ENCODE data around the gene CYP2W1.

The CYP2W1 gene

GRCh38 chr7:974172-974571, 8.8 kb upstream of the CYP2W1 start:
- TF ChIP-seq CTCF (IDR thresholded peaks at IDR 0.05) = no peak
- Histone ChIP-seq H3K36me3 (peaks cover 19 to 37% (median 19%) of the 10 kb centered on the region in 3 donors), H3K4me3 (peak overlapping the region; percentile 93 to 97), H3K9me3 (no peaks in the 10 kb centered on the region), H3K27ac (peak overlapping the region; percentile 95 to 96), H3K4me1 (peaks cover 0 to 39% (median 25%) of the 10 kb centered on the region in 4 donors), H3K27me3 (no peaks in the 10 kb centered on the region)
- intact Hi-C loops (cut with DNase I; ENCODE audit: low total_unique reads) = no loop called here
- no peak for DNase-seq

- H3K27me3 ChIP-seq = no peaks in the 10 kb centered on the region
- peaks cover 14 to 28% (median 14%) of the 10 kb centered on the region in 3 donors for H3K36me3 ChIP-seq
- no peaks in the 10 kb centered on the region for H3K9me3 ChIP-seq
- peak; percentile 77 to 93 for DNase-seq
- H3K27ac ChIP-seq = peak within 1 kb of the TSS; percentile 95 to 96
- TF ChIP-seq CTCF (IDR thresholded peaks at IDR 0.05) = peak in 1 of 2 experiments; percentile 13
- peak within 1 kb of the TSS; percentile 93 to 97 for H3K4me3 ChIP-seq
- intact Hi-C loops (cut with DNase I; ENCODE audit: low total_unique reads) = no loop called here
- peaks cover 0 to 39% (median 25%) of the 10 kb centered on the region in 4 donors for H3K4me1 ChIP-seq
Observed at GRCh38 chr7:974820-975681, 7.9 kb upstream of the CYP2W1 start, which contains the start of gene COX19. Gene COX19, minus strand, starts transcription at chr7:975549. Its CDS starts 40 bp downstream, at chr7:975509.

GRCh38 chr7:975702-976473, 7.1 kb upstream of the CYP2W1 start:
- no peak for DNase-seq
- Histone ChIP-seq H3K27ac (peak overlapping the region; percentile 95 to 96), H3K4me3 (peak overlapping the region; percentile 93 to 97), H3K36me3 (peaks cover 14 to 22% (median 14%) of the 10 kb centered on the region in 3 donors), H3K27me3 (no peaks in the 10 kb centered on the region), H3K4me1 (peaks cover 0 to 39% (median 25%) of the 10 kb centered on the region in 4 donors), H3K9me3 (no peaks in the 10 kb centered on the region)
- TF ChIP-seq CTCF (IDR thresholded peaks at IDR 0.05) = no peak
- intact Hi-C loops (cut with DNase I; ENCODE audit: low total_unique reads) = no loop called here

GRCh38 chr7:976901-977325, 6.1 kb upstream of the CYP2W1 start:
- Histone ChIP-seq H3K27me3 (no peaks in the 10 kb centered on the region), H3K4me3 (no peak overlapping the region), H3K9me3 (no peaks in the 10 kb centered on the region), H3K27ac (no peak overlapping the region), H3K36me3 (peaks cover 10 to 16% (median 10%) of the 10 kb centered on the region in 3 donors), H3K4me1 (peaks cover 0 to 29% (median 22%) of the 10 kb centered on the region in 4 donors)
- no peak for TF ChIP-seq CTCF (IDR thresholded peaks at IDR 0.05)
- intact Hi-C loops (cut with DNase I; ENCODE audit: low total_unique reads) = no loop called here
- DNase-seq = no peak

- no peak for TF ChIP-seq CTCF (IDR thresholded peaks at IDR 0.05)
- Histone ChIP-seq H3K27me3 (no peaks in the 10 kb centered on the region), H3K4me1 (peaks cover 0 to 27% (median 21%) of the 10 kb centered on the region in 4 donors), H3K9me3 (no peaks in the 10 kb centered on the region), H3K36me3 (peaks cover 4 to 10% (median 5%) of the 10 kb centered on the region in 3 donors), H3K4me3 (no peak overlapping the region), H3K27ac (no peak overlapping the region)
- intact Hi-C loops (cut with DNase I; ENCODE audit: low total_unique reads) = no loop called here
- no peak for DNase-seq
Observed at GRCh38 chr7:977326-978048, 5.5 kb upstream of the CYP2W1 start.
